ENCODE results near the gene RAD54L. TPM values are rescaled to one million over a fixed set of nuclear protein-coding genes. Genes with fewer than 3 reads are reported as not detected.

RAD54L gene
- total RNA-seq, 1 experiment from 2014 or later = 49.0 TPM

GRCh38 chr1:46246548-46247435 lies 771 bp upstream of the RAD54L start:
- Histone ChIP-seq H3K4me3 (ENCODE audit: low read depth, low read length, poor library complexity, severe bottlenecking) (peak overlapping the region; percentile 57), H3K9me3 (ENCODE audit: low read depth, low read length, poor library complexity, severe bottlenecking) (no peaks in the 10 kb centered on the region), H3K27me3 (replicated peaks; ENCODE audit: insufficient read depth, low read depth, low read length, poor library complexity) (no peaks in the 10 kb centered on the region), H3K36me3 (ENCODE audit: insufficient read depth, low read length, poor library complexity, severe bottlenecking) (peaks cover 25% of the 10 kb centered on the region), H3K27ac (ENCODE audit: low read depth, low read length, poor library complexity, severe bottlenecking) (peak overlapping the region; percentile 72), H3K4me1 (ENCODE audit: insufficient read depth, low read length, poor library complexity, severe bottlenecking) (peaks cover 7% of the 10 kb centered on the region)
- BruUV-seq (replicated peaks) = TSS peak; percentile 92
- no peak for TF ChIP-seq EZH2 (IDR thresholded peaks at IDR 0.05; ENCODE audit: borderline replicate concordance, low read depth, low read length, poor library complexity, severe bottlenecking)
- TF ChIP-seq CTCF (conservative IDR thresholded peaks at IDR 0.05; ENCODE audit: low read depth, low read length) = no peak
- DNase-seq (ENCODE audit: low spot score) = peak; percentile 68
- POLR2A ChIA-PET (ENCODE audit: low non-redundant PET) = interaction anchor here (0.6 kb wide), 2 partner anchors 36 to 725 kb away, joined by 7 to 12 read pairs; partner anchors contain the start of gene PRDX1
- intact Hi-C loops (cut with micrococcal nuclease; ENCODE audit: unreplicated experiment) = loop anchor here (5.0 kb wide), 1 partner anchor 96 kb away; the partner anchor contains the start of gene NSUN4
- CTCF ChIA-PET = interaction anchor here (0.6 to 2.0 kb wide), 3 partner anchors 23 to 928 kb away, joined by 3 to 8 read pairs (median 4); no protein-coding TSS in a partner anchor

- no peaks in the 10 kb centered on the region for H3K27me3 ChIP-seq (replicated peaks; ENCODE audit: insufficient read depth, low read depth, low read length, poor library complexity)
- H3K27ac ChIP-seq (ENCODE audit: low read depth, low read length, poor library complexity, severe bottlenecking) = peak overlapping the region; percentile 73
- H3K4me3 ChIP-seq (ENCODE audit: low read depth, low read length, poor library complexity, severe bottlenecking) = peak overlapping the region; percentile 56
- intact Hi-C loops (cut with micrococcal nuclease; ENCODE audit: unreplicated experiment) = loop anchor here (5.0 kb wide), 1 partner anchor 94 kb away; the partner anchor contains the start of gene NSUN4
- BruUV-seq (replicated peaks) = no TSS peak
- ChIA-PET POLR2A (ENCODE audit: low non-redundant PET) (no interaction called here), CTCF (interaction anchor here (0.6 kb wide), 1 partner anchor 25 kb away, joined by 3 read pairs; no protein-coding TSS in a partner anchor)
- H3K9me3 ChIP-seq (ENCODE audit: low read depth, low read length, poor library complexity, severe bottlenecking) = no peaks in the 10 kb centered on the region
- peak; percentile 34; the same call in 1 of the 2 replicates for TF ChIP-seq CTCF (conservative IDR thresholded peaks at IDR 0.05; ENCODE audit: low read depth, low read length)
- no peak for TF ChIP-seq EZH2 (IDR thresholded peaks at IDR 0.05; ENCODE audit: borderline replicate concordance, low read depth, low read length, poor library complexity, severe bottlenecking)
- DNase-seq (ENCODE audit: low spot score) = peak; percentile 63
- peaks cover 7% of the 10 kb centered on the region for H3K4me1 ChIP-seq (ENCODE audit: insufficient read depth, low read length, poor library complexity, severe bottlenecking)
- H3K36me3 ChIP-seq (ENCODE audit: insufficient read depth, low read length, poor library complexity, severe bottlenecking) = peaks cover 30% of the 10 kb centered on the region
Measured at GRCh38 chr1:46248122-46248920, 758 bp downstream of the RAD54L start.

- Histone ChIP-seq H3K4me3 (ENCODE audit: low read depth, low read length, poor library complexity, severe bottlenecking) (no peak overlapping the region), H3K27ac (ENCODE audit: low read depth, low read length, poor library complexity, severe bottlenecking) (no peak overlapping the region), H3K9me3 (ENCODE audit: low read depth, low read length, poor library complexity, severe bottlenecking) (no peaks in the 10 kb centered on the region), H3K27me3 (replicated peaks; ENCODE audit: insufficient read depth, low read depth, low read length, poor library complexity) (no peaks in the 10 kb centered on the region), H3K4me1 (ENCODE audit: insufficient read depth, low read length, poor library complexity, severe bottlenecking) (no peaks in the 10 kb centered on the region), H3K36me3 (ENCODE audit: insufficient read depth, low read length, poor library complexity, severe bottlenecking) (peaks cover 72% of the 10 kb centered on the region)
- BruUV-seq (replicated peaks) = no TSS peak
- intact Hi-C loops (cut with micrococcal nuclease; ENCODE audit: unreplicated experiment) = no loop called here
- TF ChIP-seq EZH2 (IDR thresholded peaks at IDR 0.05; ENCODE audit: borderline replicate concordance, low read depth, low read length, poor library complexity, severe bottlenecking) = no peak
- no peak for TF ChIP-seq CTCF (conservative IDR thresholded peaks at IDR 0.05; ENCODE audit: low read depth, low read length)
- ChIA-PET POLR2A (ENCODE audit: low non-redundant PET) (no interaction called here), CTCF (no interaction called here)
- DNase-seq (ENCODE audit: low spot score) = no peak
Measured at GRCh38 chr1:46254668-46255067, 7.1 kb downstream of the RAD54L start.

All from A673 (cell line).